Osteocyte (in vitro differentiated cells): ENCODE data around the gene KCNK3. TPM values are rescaled to one million over a fixed set of nuclear protein-coding genes. Genes with fewer than 3 reads are reported as not detected.

ENCODE experiments used
- DNase-seq: peaks from one replicate; pipeline ENCODE4 v3.0.0; 2021; ENCODE audit warnings: mixed read lengths; ENCODE audit not compliant: unreplicated experiment; ENCODE audit errors: extremely low spot score
- H3K27ac Mint-ChIP-seq: one replicate; pipeline ENCODE4 v1.8.0; 2021; ENCODE audit warnings: mild to moderate bottlenecking, mixed read lengths; ENCODE audit not compliant: unreplicated experiment
- H3K27me3 Mint-ChIP-seq: one replicate; pipeline ENCODE4 v1.8.0; 2021; ENCODE audit warnings: mixed read lengths; ENCODE audit not compliant: unreplicated experiment
- H3K36me3 Mint-ChIP-seq: one replicate; pipeline ENCODE4 v1.8.0; 2021; ENCODE audit warnings: mixed read lengths; ENCODE audit not compliant: unreplicated experiment
- H3K4me1 Mint-ChIP-seq: one replicate; pipeline ENCODE4 v1.8.0; 2021; ENCODE audit warnings: mixed read lengths; ENCODE audit not compliant: unreplicated experiment
- H3K4me3 Mint-ChIP-seq: one replicate; pipeline ENCODE4 v1.8.0; 2021; ENCODE audit warnings: mild to moderate bottlenecking, moderate library complexity, mixed read lengths; ENCODE audit not compliant: unreplicated experiment
- H3K9me3 Mint-ChIP-seq: one replicate; pipeline ENCODE4 v1.8.0; 2021; ENCODE audit warnings: mixed read lengths; ENCODE audit not compliant: unreplicated experiment
- CTCF ChIP-seq: fragments of 200-600 bp; sonication (generic); IDR thresholded peaks from 2 replicates; pipeline ENCODE4 v1.5.0; 2021; ENCODE audit warnings: antibody characterized with exemption, mild to moderate bottlenecking, moderate library complexity
- total RNA-seq: library from RNA; stranded (reverse); gene quantifications from 2 replicates; pipeline ENCODE4 v1.2.1, GENCODE V29; 2021

KCNK3 gene
- total RNA-seq, 1 donor from 2014 or later, result 8.5 TPM

- Mint-ChIP-seq H3K27ac (no peak overlapping the region), H3K9me3 (no peaks in the 10 kb centered on the region), H3K4me1 (peaks cover 30% of the 10 kb centered on the region), H3K36me3 (no peaks in the 10 kb centered on the region), H3K4me3 (no peak overlapping the region), H3K27me3 (peaks cover 41% of the 10 kb centered on the region)
- DNase-seq, result no peak
- TF ChIP-seq CTCF, result no peak
Observed at GRCh38 chr2:26697425-26697824, 4.9 kb downstream of the KCNK3 start.

GRCh38 chr2:26699295-26699694 is 6.8 kb downstream of the KCNK3 start:
- H3K36me3 Mint-ChIP-seq, result no peaks in the 10 kb centered on the region
- TF ChIP-seq CTCF, result no peak
- H3K4me1 Mint-ChIP-seq, result peaks cover 35% of the 10 kb centered on the region
- H3K4me3 Mint-ChIP-seq, result no peak overlapping the region
- DNase-seq, result no peak
- no peak overlapping the region for H3K27ac Mint-ChIP-seq
- H3K27me3 Mint-ChIP-seq, result peaks cover 30% of the 10 kb centered on the region
- H3K9me3 Mint-ChIP-seq, result no peaks in the 10 kb centered on the region

- no peak for TF ChIP-seq CTCF
- Mint-ChIP-seq H3K4me3 (no peak overlapping the region), H3K27me3 (peaks cover 24% of the 10 kb centered on the region), H3K4me1 (peaks cover 40% of the 10 kb centered on the region), H3K27ac (no peak overlapping the region), H3K36me3 (no peaks in the 10 kb centered on the region), H3K9me3 (no peaks in the 10 kb centered on the region)
- no peak for DNase-seq
Observed at GRCh38 chr2:26700078-26700477, 7.6 kb downstream of the KCNK3 start.

- H3K9me3 Mint-ChIP-seq, result no peaks in the 10 kb centered on the region
- DNase-seq, result no peak
- peaks cover 52% of the 10 kb centered on the region for H3K4me1 Mint-ChIP-seq
- no peaks in the 10 kb centered on the region for H3K36me3 Mint-ChIP-seq
- H3K4me3 Mint-ChIP-seq, result no peak overlapping the region
- no peak overlapping the region for H3K27ac Mint-ChIP-seq
- TF ChIP-seq CTCF, result no peak
- peaks cover 13% of the 10 kb centered on the region for H3K27me3 Mint-ChIP-seq
Observed at GRCh38 chr2:26701596-26701995, 9.1 kb downstream of the KCNK3 start.

GRCh38 chr2:26702025-26702424 is 9.5 kb downstream of the KCNK3 start:
- no peak overlapping the region for H3K4me3 Mint-ChIP-seq
- H3K4me1 Mint-ChIP-seq, result peaks cover 52% of the 10 kb centered on the region
- no peaks in the 10 kb centered on the region for H3K9me3 Mint-ChIP-seq
- no peak overlapping the region for H3K27ac Mint-ChIP-seq
- H3K36me3 Mint-ChIP-seq, result no peaks in the 10 kb centered on the region
- no peak for DNase-seq
- H3K27me3 Mint-ChIP-seq, result peaks cover 11% of the 10 kb centered on the region
- no peak for TF ChIP-seq CTCF
